ENCODE measurements around the gene CLDND2. TPM values are rescaled to one million over a fixed set of nuclear protein-coding genes. Genes with fewer than 3 reads are reported as not detected.
A peak's percentile ranks its signal among the peaks of the same experiment; 100 is the strongest.

Gene CLDND2
- polyA plus RNA-seq, 1 of the 3 experiments (the other 2 are of a cell fraction): 0.26 TPM

- Histone ChIP-seq H3K9me3 (no peaks in the 10 kb centered on the region), H3K27me3 (ENCODE audit: insufficient read depth) (peaks cover 5% of the 10 kb centered on the region; the same call in 1 of the 2 replicates), H3K79me2 (ENCODE audit: insufficient read depth) (peaks cover 6% of the 10 kb centered on the region), H3K4me3 (ENCODE audit: low read depth in 2 of 2, low read length in 1 of 2) (peak overlapping the region; percentile 77 to 80), H3K9me2 (no peaks in the 10 kb centered on the region), H4K20me1 (ENCODE audit: insufficient read depth) (no peaks in the 10 kb centered on the region), H3K4me2 (peak overlapping the region; percentile 100), H3F3A (replicated peaks; ENCODE audit: insufficient read depth) (no peaks in the 10 kb centered on the region), H2AFZ (ENCODE audit: low read depth) (peak overlapping the region; percentile 77), H3K36me3 (replicated peaks in 1 of 2; ENCODE audit: control insufficient read depth in 1 of 2, insufficient read depth in 2 of 2, low read length in 1 of 2) (no peaks in the 10 kb centered on the region), H3K27ac (ENCODE audit: low read depth in 2 of 2, low read length in 1 of 2) (peak overlapping the region; percentile 79 to 84), H3K4me1 (ENCODE audit: control insufficient read depth in 1 of 2, insufficient read depth in 2 of 2, low read depth in 1 of 2, low read length in 1 of 2) (peaks cover 6 to 21% of the 10 kb centered on the region in 2 experiments; a peak in 3 of 4 replicates), H3K9ac (peak overlapping the region; percentile 87)
- WGBS (ENCODE audit: low lambda C conversion rate): 5% methylated on average over 12 of the region's 15 CpGs
- TF ChIP-seq RXRA (IDR thresholded peaks at IDR 0.05; ENCODE audit: borderline replicate concordance, low read depth): no peak
- no peak for TF ChIP-seq NFIC (IDR thresholded peaks at IDR 0.05; ENCODE audit: borderline replicate concordance)
- TF ChIP-seq TAF1 (IDR thresholded peaks at IDR 0.05; ENCODE audit: borderline replicate concordance, low read depth, low read length): peak; percentile 46; the same call in 1 of the 2 replicates
- TF ChIP-seq, protein P1, sequence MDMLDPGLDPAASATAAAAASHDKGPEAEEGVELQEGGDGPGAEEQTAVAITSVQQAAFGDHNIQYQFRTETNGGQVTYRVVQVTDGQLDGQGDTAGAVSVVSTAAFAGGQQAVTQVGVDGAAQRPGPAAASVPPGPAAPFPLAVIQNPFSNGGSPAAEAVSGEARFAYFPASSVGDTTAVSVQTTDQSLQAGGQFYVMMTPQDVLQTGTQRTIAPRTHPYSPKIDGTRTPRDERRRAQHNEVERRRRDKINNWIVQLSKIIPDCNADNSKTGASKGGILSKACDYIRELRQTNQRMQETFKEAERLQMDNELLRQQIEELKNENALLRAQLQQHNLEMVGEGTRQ (IDR thresholded peaks at IDR 0.05; ENCODE audit: borderline replicate concordance, low read depth, low read length): no peak
- no peak for TF ChIP-seq GATA2 (CRISPR knock-in tag; IDR thresholded peaks at IDR 0.05)
- TF ChIP-seq MEF2A (IDR thresholded peaks at IDR 0.05; ENCODE audit: borderline replicate concordance, low read depth): no peak
- TF ChIP-seq FOXM1 (IDR thresholded peaks at IDR 0.05; ENCODE audit: low read depth): no peak
- TF ChIP-seq YY1 (IDR thresholded peaks at IDR 0.05; ENCODE audit: low read depth): no peak
- TF ChIP-seq, protein P2, sequence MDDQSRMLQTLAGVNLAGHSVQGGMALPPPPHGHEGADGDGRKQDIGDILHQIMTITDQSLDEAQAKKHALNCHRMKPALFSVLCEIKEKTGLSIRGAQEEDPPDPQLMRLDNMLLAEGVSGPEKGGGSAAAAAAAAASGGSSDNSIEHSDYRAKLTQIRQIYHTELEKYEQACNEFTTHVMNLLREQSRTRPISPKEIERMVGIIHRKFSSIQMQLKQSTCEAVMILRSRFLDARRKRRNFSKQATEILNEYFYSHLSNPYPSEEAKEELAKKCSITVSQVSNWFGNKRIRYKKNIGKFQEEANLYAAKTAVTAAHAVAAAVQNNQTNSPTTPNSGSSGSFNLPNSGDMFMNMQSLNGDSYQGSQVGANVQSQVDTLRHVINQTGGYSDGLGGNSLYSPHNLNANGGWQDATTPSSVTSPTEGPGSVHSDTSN (IDR thresholded peaks at IDR 0.05): no peak
- no peak for TF ChIP-seq MAX (IDR thresholded peaks at IDR 0.05; ENCODE audit: low read depth)
- no peak for TF ChIP-seq MXI1 (IDR thresholded peaks at IDR 0.05; ENCODE audit: low read depth, low read length)
- no peak for TF ChIP-seq ELF1 (IDR thresholded peaks at IDR 0.05)
- TF ChIP-seq REST (IDR thresholded peaks at IDR 0.05; ENCODE audit: low read depth, low read length): no peak
- no peak for TF ChIP-seq TCF12 (IDR thresholded peaks at IDR 0.05)
- TF ChIP-seq SIN3A (IDR thresholded peaks at IDR 0.05; ENCODE audit: borderline replicate concordance, low read depth, low read length): peak; percentile 27; the same call in 1 of the 2 replicates
- no peak for TF ChIP-seq NRF1 (IDR thresholded peaks at IDR 0.05; ENCODE audit: low read depth, low read length)
- TF ChIP-seq TEAD4 (IDR thresholded peaks at IDR 0.05; ENCODE audit: borderline replicate concordance, insufficient read depth): no peak
- TF ChIP-seq FOXJ3 (CRISPR knock-in tag; IDR thresholded peaks at IDR 0.05): no peak
- TF ChIP-seq RFX5 (IDR thresholded peaks at IDR 0.05; ENCODE audit: low read length): no peak
- no peak for TF ChIP-seq FOSL2 (IDR thresholded peaks at IDR 0.05; ENCODE audit: borderline replicate concordance, low read depth)
- no peak for TF ChIP-seq GABPA (IDR thresholded peaks at IDR 0.05; ENCODE audit: low read depth)
- TF ChIP-seq, protein P3, sequence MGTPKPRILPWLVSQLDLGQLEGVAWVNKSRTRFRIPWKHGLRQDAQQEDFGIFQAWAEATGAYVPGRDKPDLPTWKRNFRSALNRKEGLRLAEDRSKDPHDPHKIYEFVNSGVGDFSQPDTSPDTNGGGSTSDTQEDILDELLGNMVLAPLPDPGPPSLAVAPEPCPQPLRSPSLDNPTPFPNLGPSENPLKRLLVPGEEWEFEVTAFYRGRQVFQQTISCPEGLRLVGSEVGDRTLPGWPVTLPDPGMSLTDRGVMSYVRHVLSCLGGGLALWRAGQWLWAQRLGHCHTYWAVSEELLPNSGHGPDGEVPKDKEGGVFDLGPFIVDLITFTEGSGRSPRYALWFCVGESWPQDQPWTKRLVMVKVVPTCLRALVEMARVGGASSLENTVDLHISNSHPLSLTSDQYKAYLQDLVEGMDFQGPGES (IDR thresholded peaks at IDR 0.05; ENCODE audit: low read depth, low read length): no peak
- TF ChIP-seq POLR2AphosphoS5 (IDR thresholded peaks at IDR 0.05; ENCODE audit: low read depth, low read length): peak; percentile 42
- ChIA-PET CTCF (interaction anchor here (1.3 kb wide), 1 partner anchor 27 kb away, joined by 3 read pairs; no protein-coding TSS in a partner anchor), POLR2A (interaction anchor here (0.6 to 1.5 kb wide), 4 partner anchors 27 to 36 kb away, joined by 3 to 7 read pairs (median 4); no protein-coding TSS in a partner anchor)
- DNase-seq: peak; percentile 44
These were observed 1.6 kb downstream of the CLDND2 start for GRCh38 chr19:51367255-51367564.
